ENCODE results near the gene NRXN2.
A peak's percentile ranks its signal among the peaks of the same experiment; 100 is the strongest.

The NRXN2 gene

DNA sequence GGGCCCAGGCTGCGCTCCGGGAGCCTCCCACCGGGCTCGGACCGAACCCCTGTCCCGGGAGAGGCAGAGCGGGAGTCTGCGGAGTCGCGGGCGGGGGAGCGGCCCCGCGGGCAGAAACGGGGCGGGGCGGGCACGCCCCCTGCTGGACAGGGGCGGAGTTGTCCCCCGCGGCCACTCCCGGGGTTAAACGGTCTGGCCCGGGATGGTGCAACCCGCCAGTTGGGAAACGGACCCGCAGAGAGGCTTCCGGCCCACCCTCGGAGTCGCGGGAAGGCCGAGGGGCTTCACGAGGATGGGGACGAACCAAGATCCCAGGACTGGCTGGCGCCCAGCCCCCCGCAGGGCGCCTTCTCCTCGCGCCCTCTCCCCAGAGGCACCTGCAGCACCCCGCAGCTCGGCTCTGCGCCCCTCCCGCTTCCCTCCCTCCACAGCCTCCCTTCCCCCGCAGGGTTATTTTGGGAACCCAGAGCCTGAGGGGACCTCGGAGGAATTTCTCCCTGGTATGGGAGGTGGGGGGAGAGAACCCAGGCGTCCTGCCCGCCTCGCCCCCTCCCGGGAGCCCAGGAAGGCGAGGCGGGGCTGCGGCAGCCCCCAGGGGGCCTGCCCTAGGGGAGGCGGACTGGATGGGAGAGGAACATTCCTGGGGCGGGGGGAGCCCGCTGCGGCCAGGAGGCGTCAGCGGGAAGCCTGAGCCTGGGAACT lies 20.0 kb upstream of the NRXN2 start:
- DNase-seq, result peak; percentile 70 to 75

DNA sequence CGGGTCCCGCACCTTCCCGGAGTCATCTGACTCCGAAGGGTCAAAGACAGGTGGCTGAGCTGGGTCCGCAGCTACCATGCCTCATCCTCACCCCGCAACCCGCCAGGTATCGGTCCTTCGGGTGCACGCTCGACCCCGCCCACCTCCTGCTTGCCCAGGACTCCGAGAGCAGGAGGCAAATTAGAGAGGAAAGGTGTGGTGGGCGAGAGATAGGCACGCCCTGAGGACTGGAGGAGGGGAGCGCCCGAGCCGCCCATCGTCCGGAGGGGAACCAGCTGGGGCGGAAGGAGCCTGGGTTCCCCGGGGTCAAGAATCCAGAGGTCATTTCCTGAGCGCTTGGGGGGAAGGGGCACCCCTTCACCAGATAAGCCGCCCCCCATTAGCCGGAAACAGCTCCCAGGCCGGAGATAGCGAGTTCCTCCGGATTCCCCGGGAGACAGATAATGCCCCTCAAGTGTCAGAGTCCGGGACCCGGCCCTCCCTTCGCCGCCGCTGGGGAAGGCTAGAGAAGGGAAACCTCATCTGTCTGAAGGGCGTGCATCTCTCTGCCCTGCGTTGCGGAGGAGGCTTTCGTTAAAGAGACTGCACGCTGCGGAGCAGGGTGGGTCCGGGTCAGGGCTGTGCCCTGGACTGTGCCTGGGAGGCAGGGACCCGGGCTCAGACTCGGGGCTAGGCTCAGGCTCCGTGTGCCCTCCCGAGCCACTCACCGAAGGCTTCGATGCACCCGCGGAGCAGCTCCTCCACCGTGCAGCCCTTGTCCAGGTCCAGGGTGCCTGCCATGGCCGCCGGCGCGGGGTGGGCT lies 19.3 kb upstream of the NRXN2 start:
- no peak for DNase-seq

DNA sequence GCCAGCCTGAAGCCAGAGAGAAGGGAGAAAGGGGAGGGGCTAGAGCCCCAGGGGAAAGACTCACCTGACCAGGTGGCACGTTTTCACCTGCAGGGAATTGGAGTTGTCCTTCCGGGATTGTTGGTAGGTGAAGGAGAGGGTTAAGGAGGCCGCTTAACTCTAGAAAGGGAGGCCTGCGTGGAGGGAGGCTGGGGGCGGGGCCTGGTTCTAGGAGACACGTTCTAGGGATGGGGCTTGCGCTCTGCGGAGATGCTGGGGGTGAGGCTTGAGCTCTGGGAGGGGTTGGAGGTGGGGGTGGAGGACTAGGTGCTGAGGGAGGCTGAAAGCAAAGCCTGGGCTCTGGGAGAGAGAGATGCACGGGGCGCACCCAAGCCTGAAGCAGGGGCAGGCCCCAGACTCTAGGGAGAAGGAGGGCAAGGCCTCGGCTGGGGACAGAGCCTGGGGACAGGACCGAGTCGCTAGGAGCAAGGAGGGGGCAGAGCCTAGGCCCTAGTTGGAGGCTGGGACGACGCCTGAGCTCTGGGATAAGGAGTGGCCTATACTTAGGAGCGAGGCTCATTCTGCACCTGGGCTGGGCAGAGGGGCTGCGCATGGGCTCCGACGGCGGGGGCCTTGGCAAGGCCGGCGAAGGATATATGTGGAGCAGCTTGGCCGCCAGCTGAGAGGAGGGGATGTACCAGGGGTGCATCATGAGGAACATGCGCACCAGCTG lies 18.5 kb upstream of the NRXN2 start:
- DNase-seq, result no peak

DNA sequence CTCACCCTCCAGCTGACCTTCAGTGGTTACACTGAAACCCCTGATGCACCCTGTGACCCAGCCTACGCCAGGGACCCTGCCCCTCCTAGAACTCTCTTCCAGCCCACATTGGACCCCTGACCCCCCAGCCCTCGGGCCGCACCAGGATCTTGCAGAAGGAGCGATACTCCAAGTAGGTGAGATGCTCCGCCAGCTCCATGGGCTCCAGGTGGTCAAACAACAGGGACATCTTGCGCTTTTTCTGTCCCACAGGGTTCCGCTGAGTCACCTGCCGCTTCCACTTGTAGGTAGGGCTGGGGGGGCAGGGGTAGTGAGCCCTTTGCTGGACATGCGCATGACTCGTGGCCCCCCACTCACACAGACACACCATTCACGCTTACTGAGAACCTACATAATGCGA lies 16.9 kb upstream of the NRXN2 start:
- no peak for DNase-seq

DNA sequence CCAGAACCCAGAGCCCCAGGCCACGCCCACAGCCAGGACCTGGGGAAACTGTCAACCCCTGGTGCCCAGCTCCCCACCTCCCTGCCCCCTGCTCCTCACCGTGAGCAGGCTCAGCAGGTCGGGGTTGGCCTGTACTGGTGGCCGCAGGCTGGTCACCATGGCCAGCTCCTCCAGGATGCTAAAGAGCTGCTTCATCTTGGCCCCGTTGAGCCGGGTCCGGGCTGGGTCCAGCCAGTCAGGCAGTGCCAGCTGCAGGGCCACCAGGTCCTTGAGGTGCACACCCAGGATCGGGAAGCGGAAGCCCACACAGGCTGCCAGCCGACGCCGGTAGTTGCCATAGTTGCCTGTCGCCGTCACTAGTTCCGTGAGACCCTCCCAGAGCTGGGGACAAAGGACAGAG lies 13.7 kb upstream of the NRXN2 start:
- DNase-seq, result no peak

DNA sequence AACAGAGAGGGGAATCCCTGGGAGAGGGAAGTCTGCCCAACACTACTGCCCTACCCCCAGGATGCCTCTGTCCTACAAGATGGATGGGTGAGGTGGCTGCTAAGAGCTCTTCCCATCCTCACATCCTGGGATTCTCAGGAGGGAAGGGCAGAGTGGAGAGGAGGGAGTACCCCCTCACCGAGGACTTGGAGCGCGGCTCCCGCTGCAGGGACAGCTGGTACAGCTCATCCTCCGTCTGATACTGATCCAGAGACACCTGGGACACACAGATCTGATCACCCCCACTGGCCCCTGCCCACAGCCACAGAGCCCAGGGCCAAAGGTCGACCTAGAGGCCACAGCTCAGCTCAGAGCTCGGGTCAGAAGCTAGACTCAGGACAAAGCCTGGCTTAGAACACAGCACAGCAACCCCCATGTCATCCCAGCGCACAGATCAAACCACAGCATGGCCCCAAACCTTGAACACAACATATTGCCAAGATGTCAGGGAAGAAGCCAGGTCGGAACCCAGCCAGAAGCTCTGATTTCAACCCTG lies 12.8 kb upstream of the NRXN2 start:
- DNase-seq, result no peak

DNA sequence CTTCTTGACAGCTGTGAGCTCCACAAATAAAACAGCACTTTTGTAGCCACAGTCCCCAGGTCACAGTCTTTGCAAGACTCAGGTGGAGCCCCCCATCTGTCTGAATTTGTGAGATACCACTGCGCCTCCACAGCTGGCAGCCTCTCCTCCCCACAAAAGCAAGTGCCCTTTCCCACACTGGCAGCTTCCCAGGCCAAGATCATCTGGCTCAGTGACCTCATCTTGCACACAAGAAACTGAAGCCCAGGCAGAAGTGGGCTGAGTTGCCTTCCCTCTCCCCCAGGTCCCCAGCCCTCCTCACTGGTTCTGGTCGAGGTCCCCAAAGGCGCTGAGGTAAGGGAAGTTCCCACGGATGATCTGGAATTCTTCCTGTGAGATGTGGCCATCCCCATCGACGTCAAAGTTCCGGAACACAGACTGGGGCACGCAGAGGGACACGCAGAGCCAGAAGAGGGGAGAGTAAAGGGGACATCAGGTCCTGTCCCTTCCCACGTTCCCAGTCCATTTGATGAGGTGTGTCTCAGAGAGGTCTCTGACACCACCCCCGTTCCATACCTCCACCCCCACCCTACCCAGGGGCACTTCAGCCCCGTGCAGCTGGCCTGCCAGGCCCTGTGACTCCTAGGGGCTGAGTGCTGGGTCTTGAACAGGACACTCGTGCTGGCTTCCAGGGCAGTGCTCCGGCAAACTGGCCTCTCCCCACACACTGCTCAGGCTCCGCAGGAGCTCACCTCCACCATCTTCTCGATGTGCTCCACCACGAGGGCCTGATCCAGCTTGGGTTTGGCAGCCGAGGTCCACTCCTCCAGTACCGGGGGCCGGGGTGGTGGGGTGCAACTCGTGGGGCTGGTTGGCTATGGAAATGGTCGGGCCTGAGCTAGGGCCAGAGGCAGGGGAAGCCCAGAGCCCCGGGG lies 12.1 kb upstream of the NRXN2 start:
- no peak for DNase-seq

DNA sequence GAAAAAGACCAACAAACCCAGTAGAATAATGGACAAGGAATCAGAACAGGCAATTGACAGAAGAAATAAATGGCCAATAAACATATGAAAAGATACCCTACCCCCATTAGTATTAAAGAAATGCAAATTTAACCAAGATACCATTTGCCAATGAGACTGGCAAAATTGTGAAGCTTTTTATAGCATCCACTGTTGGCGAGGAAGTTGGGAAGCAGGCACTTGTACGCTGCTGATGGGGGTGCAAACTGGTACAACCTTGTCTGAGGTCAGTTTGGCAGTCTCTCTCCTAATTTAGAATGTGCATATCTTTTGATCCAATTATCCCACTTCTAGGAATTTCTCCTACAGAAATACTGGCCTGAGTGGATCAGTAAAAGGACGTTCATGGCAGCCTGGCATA lies 8.6 kb upstream of the NRXN2 start:
- DNase-seq, result no peak

DNA sequence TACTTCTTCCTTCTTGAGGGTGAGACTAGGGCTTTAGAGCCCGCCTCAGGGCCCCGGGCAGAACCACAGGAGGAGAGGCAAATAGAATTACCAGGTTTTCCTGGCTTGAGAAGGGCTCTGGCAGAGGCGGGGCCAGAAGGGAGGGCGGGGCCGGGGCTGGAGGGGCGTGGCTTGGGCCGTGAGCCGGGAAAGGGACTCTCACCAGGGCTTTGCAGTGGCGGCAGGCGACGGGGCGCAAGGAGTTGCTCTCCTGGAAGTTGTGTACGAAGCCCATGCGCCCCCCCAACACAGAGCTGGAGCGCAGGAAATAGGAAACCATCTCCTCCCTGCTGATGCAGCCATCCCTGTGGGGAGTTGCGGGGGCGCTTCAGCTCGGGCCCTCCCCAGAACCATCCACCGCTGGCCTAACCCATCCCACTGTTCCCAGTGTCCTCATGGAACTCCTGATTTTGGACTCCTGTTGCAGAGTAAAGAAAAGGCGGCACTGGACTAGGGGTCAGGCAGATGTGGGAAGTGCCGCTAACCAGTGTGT lies 6.9 kb upstream of the NRXN2 start:
- no peak for DNase-seq

DNA sequence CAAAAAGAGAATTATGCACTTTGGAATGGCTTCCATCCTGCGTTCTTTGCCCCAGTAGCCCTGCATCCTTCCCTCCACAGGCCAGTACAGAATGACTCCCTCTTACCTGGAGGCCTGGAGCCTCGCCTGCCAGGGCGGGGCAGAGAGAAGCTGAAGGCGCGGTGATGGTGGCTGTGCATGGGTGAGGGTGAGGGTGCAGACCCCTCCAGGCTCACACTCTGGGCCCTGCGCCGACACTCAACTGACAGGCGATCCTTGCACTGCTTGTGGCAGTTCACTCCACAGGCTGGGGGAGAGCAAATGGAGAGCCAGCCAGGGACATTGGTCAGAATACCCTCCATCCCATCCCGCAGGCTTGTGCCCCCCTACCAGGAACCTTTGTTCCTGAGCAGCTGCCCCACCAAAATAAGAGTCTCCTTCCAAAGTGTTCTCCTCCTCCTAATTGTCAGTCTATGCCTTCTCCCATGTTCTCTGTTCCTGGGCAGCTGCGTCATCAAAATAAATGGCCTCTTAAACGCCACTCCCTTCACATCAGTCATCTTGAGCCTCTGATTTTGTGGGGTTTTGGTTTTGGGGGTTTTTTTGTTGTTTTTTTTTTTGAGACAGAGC lies 5.9 kb upstream of the NRXN2 start:
- no peak for DNase-seq

DNA sequence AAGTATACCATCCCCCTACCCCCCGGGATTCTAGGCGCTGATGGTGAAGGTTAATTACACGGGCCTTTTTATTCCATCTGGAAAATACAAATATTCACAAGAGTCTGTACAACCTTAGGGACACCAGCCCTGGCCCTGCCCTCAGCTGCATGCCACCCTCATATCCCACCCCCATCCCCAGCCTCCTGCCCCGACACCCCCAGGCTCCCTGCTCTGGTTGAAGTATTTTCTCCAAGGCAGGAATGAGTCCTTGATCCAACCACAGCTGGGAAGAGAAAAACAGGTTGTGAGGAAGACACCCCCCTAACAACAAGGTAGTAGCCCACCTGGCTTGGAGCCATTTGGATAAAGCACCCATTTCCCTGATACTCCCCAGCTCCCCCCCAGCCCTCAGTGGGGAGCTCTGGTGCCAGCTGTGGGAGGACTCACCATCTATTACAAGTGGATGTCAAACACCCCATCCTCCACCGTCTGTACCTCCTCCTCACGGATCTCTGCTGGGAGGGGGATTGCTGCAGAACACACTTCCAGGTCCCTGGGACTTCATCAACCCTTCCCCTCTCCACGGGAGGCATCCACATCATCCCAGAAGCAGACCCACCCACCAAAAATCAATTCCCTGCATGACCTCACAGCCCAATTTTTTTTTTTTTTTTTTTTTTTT lies 4.0 kb upstream of the NRXN2 start:
- DNase-seq, result no peak

DNA sequence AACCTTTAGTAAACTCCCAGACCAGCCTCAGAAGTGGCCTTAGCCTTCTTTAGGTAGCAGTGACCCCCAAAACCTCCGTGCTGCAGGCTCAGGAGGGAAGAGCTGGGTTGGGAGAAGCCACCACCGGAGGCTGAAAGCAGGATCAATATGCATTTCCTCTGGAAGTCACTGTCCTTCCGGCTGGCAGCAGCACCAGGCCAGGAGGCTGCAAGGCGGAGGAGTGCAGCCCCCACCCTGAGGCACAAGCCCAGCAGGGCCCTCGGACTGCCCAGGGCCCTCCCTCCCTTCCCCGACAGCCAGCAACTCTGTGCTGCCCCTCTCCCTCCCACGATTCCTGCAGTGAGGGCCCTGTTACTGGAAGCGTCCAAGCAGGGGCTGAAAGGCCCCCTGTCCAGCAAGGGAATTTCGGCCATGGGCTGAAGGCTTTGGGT lies 3.2 kb upstream of the NRXN2 start:
- no peak for DNase-seq

DNA sequence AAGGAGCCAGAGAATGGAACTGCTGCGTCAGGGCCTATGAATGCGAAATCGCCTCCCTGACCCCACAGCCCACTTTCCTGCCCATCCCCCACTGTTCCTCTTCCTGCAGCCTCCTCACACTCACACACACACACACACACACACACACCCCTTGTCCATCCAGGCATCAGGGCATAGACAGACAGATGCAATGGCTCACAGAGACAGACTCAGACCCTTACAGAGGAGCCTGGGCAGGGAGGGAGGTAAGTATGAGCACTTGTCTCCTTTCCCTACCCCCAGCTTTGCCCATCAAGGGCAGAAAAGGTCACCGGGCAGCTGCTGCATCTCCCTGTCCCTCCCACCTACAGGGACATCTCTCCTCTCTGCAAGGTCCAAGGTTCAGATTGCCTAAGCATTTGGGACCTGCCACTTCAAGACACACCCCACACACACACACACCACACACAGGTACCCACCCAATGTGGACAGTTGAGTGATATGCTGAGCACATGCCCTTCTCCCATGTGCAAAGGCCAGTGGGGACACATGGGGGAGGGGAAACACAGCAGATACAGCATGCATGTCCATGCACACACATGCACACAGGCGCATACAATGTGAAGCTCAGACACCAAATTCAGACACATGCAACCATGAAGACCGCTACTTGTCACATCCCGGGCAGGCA lies 2.0 kb upstream of the NRXN2 start:
- no peak for DNase-seq

DNA sequence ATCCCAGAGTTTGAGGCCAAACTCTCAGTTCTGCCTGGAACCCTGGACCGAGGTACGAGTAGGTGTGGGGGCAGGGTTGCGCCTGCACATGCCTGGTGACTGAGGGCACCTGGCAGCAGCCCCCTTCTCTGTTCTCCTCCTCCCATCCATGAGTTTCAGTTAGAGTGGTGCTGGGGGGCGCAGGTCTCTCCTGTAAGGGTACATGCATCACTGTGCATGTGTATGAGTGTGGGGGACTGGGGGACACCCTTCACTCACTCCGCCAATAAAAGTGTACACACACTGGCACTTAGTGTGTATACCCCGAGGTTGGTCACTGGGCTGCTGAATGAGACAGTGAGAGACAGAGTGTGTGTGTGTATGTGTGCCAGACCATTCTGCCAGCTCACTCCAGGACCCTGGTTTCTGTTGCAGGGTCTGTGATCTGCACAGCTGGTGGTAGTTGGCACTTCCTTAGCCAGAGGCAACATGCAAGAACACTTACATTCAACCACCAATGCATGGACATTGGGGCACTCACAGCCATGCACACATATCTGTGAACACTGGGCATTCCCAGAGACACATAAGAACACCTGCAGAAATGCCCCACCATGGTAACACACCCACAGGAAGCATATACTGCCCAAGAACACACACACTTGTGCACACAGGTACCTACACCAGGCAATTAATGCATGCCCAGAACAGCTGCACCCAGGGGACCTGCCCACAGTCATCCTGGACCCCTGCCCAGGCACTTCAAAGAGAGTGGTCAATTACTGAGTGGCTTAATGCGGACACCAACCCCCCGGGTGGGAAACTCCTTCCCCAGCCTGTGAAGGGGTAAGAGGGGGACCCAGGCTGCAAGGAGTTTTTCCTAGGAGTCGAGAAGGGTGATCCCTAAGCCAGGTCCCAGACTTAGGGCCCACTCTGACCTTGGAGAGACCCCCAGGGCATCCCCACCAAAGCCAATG lies 1.2 kb upstream of the NRXN2 start:
- DNase-seq, result no peak

DNA sequence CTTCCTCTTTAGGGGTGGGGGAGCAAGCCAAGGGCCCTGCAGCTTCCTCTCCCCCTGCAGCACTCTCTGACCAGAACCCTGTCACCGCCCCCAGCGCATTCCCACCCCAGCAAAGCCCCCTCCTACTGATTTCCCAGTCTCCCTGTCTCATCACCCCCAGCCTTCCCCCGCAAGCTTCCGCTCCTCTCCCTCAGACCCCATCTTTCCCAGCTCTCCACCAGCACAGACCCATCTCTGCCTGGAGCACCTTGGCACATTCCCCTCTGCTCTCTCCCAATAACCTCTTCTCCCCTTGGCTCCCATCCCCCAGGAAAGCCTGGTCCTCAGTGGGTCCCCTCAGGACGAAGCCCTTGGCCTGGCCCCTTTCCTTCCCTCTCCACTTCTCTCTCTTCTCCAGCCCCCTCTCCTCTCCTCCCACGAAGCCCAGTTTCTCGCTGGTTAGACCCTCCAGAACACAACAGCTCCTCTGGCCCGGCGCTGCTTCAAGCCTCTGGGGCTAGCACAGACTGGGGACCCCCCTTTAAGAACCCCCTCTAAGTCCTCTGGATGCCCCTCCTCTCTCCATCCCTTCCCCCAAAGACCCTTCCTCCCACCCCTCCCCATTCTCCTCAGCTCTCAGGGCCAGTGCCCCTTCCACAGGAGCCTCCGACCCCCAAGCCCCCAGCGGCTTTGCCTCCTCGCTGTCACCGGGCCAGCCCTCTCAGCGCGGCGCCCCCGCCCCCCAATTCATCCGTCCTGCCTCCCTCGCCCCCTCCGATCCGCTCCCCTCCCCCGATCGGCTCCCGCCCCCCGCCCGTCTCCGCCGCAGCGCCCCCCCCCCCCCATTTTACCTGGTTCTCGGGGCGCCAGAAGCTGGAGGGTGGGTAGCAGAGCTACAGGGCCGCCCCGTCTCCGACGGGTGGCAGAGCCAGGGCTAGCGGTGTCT lies 594 bp downstream of the NRXN2 start:
- DNase-seq, result no peak

DNA sequence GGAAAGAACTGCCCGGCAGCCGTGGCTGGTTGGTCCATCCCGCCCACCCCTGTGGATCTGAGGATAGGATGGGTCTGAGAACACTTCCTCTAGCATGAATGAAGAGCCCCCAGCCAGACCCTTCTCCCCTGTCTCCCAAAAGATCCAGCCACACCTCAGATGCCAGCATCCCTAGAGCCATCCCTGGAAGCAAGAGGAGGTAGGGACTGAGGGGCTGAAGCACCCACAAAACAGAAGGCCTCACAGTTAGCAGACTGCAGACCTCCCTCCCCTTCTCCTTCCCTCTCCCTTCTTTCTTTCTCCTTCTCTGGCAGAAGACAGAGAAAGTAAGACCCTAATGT lies 1.7 kb downstream of the NRXN2 start:
- no peak for DNase-seq

DNA sequence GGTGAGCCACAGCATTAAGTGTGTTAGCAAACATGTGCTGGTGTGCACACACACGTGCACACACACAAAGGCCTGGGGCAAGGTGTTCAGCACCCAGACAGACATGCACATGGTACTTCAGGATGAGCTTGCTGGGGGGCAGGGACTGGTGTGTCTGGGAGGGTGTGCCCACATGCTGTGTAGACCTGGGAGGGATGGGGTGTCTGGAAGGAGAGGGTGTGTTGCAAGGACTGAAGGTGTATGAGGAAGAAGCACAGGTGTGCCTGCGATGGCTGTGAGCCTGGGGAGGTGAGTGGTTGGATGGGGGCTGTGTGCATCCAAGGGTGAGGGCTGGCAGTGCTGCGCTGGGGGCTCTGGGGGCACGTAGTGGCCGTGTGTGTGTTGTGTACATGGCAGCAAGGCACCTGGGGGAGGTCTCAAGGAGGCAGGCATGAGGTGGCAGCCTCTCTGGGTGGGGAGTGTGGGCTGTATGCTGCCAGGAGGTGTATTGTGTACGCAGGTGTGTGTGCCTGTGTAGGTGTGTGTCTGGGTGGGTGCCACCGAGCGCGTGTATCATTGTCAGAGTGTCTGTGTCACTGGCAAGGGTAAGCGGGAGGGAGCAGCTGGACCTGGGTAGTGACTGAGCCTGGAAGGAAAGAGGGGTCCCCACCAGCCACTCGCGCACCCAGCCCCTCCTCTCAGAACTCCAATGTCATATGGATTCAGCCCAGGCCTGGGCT lies 2.2 kb downstream of the NRXN2 start:
- no peak for DNase-seq

DNA sequence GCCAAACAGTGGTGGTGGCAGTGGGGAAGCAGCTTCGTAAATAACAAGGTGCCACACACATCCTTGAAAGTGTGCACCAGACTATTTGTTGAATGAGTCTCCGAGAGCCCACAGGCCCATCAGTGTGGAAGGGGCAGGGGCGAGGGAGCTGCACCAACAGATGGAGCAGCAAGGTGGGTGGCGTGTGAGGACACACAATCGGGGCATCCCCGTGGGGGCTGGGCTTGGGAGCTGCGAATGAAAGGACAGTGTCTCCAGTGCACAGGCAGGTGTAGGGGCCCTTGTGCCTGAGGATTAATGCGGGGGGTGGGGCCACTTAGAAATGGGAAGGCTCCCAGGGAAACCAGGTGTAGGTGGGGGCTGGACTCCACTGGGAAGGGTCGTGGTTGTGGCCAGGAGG lies 2.8 kb downstream of the NRXN2 start:
- no peak for DNase-seq

Measured in CD4-positive, alpha-beta T cell treated with Interleukin-4 for 1 hour (primary cell).